OCI-LY7 (cell line): ENCODE data around the gene FN1. TPM values are rescaled to one million over a fixed set of nuclear protein-coding genes. Genes with fewer than 3 reads are reported as not detected.

Experiments used
- BruUV-seq: library from RNA; stranded (reverse); fragments of 400-500 nt; replicated peaks from 2 replicates; lab custom pipeline; 2021; lab: Mats Ljungman, UMichigan
- CTCF ChIA-PET: fragments of 300-600 bp; sonication (Branson Sonifier 250); formaldehyde crosslinking; loops from one replicate; lab custom pipeline; 2022; ENCODE audit warnings: antibody characterized with exemption; ENCODE audit not compliant: unreplicated experiment; lab: Charles Lee
- POLR2A ChIA-PET: fragments of 300-600 bp; sonication (Branson Sonifier 250); formaldehyde crosslinking; loops from one replicate; lab custom pipeline; 2022; ENCODE audit warnings: antibody characterized with exemption; lab: Charles Lee
- DNase-seq: peaks from one replicate; pipeline ENCODE4 v3.0.0-alpha.2; 2015; ENCODE audit warnings: low spot score
- H2AFZ ChIP-seq: fragments of 200-600 bp; sonication (generic), shearing (Covaris generic); 2 replicates; pipeline ENCODE4 v1.6.1; 2014; ENCODE audit warnings: mild to moderate bottlenecking, antibody characterized with exemption, low read length, moderate library complexity
- H3K27ac ChIP-seq: fragments of 200-600 bp; sonication (generic); 2 replicates; pipeline ENCODE4 v1.5.1; 2014; ENCODE audit warnings: mixed run types, low read depth, mild to moderate bottlenecking, moderate library complexity, low read length, inconsistent platforms; ENCODE audit not compliant: poor library complexity, severe bottlenecking
- H3K36me3 ChIP-seq: fragments of 200-600 bp; sonication (generic); 2 replicates; pipeline ENCODE4 v1.6.1; 2014; ENCODE audit warnings: mild to moderate bottlenecking, antibody characterized with exemption, low read length, moderate library complexity, mixed read lengths; ENCODE audit not compliant: insufficient read depth
- H3K4me1 ChIP-seq: fragments of 200-600 bp; sonication (generic); 2 replicates; pipeline ENCODE4 v1.5.1; 2014; ENCODE audit warnings: mild to moderate bottlenecking, low read length; ENCODE audit not compliant: insufficient read depth, poor library complexity, severe bottlenecking
- H3K4me2 ChIP-seq: fragments of 200-600 bp; sonication (generic); 2 replicates; pipeline ENCODE4 v1.6.1; 2014; ENCODE audit warnings: mild to moderate bottlenecking, low read length
- H3K4me3 ChIP-seq: fragments of 200-600 bp; sonication (generic); 2 replicates; pipeline ENCODE4 v1.5.1; 2014; ENCODE audit warnings: mild to moderate bottlenecking, low read depth, low read length; ENCODE audit not compliant: poor library complexity, severe bottlenecking
- H3K79me2 ChIP-seq: fragments of 200-600 bp; sonication (generic); 2 replicates; pipeline ENCODE4 v1.6.1; 2016; ENCODE audit warnings: low read depth, mild to moderate bottlenecking, low read length, moderate library complexity, mixed read lengths; ENCODE audit not compliant: insufficient read depth
- H3K9me2 ChIP-seq: fragments of 200-600 bp; sonication (generic); 2 replicates; pipeline ENCODE4 v1.6.1; 2016; ENCODE audit warnings: mild to moderate bottlenecking, low read length, mixed read lengths; ENCODE audit not compliant: insufficient read depth
- H3K9me3 ChIP-seq: fragments of 200-600 bp; sonication (generic); 2 replicates; pipeline ENCODE4 v1.6.1; 2014; ENCODE audit warnings: mild to moderate bottlenecking, mixed run types, low read length, mixed read lengths
- H4K20me1 ChIP-seq: fragments of 200-600 bp; sonication (generic); 2 replicates; pipeline ENCODE4 v1.6.1; 2014; ENCODE audit warnings: mild to moderate bottlenecking, antibody characterized with exemption, low read length, moderate library complexity, mixed read lengths; ENCODE audit not compliant: insufficient read depth
- CTCF ChIP-seq: fragments of 200-600 bp; sonication (generic); conservative IDR thresholded peaks from 2 replicates; pipeline ENCODE4 v1.5.1; 2014; ENCODE audit warnings: mild to moderate bottlenecking, antibody characterized with exemption, low read length, moderate library complexity, mixed read lengths
- EZH2phosphoT487 ChIP-seq: fragments of 200-600 bp; sonication (generic); IDR thresholded peaks from 2 replicates; pipeline ENCODE4 v1.6.1; 2018; ENCODE audit warnings: low read depth, borderline replicate concordance, mild to moderate bottlenecking, mixed run types, antibody characterized with exemption, low read length, moderate library complexity, mixed read lengths
- intact Hi-C: fragments of 100-400 bp; cut with micrococcal nuclease; formaldehyde crosslinking; loops from one replicate; pipeline ENCODE4 v1.10.0; 2022; ENCODE audit not compliant: unreplicated experiment
- total RNA-seq, 2 experiments: library from RNA; depleted of rRNA in 1 of 2; stranded (reverse); fragments of >200 nt in 1 of 2; shearing (Covaris generic) in 1 of 2; gene quantifications; 2 replicates each; pipeline ENCODE4 v1.2.3, GENCODE V29; 2014 to 2022

Gene FN1
- total RNA-seq, 2 experiments from 2014 or later, result 1.3 TPM; not detected in 1

- Histone ChIP-seq H3K27ac (no peak overlapping the region), H3K4me3 (no peak overlapping the region), H3K79me2 (no peaks in the 10 kb centered on the region), H3K36me3 (peaks cover 97% of the 10 kb centered on the region), H2AFZ (no peak overlapping the region), H3K9me2 (no peaks in the 10 kb centered on the region), H3K4me2 (no peak overlapping the region), H4K20me1 (no peaks in the 10 kb centered on the region), H3K9me3 (no peaks in the 10 kb centered on the region), H3K4me1 (no peaks in the 10 kb centered on the region)
- TF ChIP-seq EZH2phosphoT487 (no peak), CTCF (no peak)
- no peak for DNase-seq
- BruUV-seq, result no TSS peak
- POLR2A ChIA-PET, result interaction anchor here (0.5 to 1.1 kb wide), 3 partner anchors 9 to 22 kb away, joined by 3 read pairs; no protein-coding TSS in a partner anchor
- intact Hi-C loops, result no loop called here
- CTCF ChIA-PET, result no interaction called here
Observed at GRCh38 chr2:215347878-215348277, 88.0 kb downstream of the FN1 start.

- no peak for DNase-seq
- Histone ChIP-seq H3K9me2 (no peaks in the 10 kb centered on the region), H3K4me1 (no peaks in the 10 kb centered on the region), H3K36me3 (peaks cover 98% of the 10 kb centered on the region), H3K27ac (no peak overlapping the region), H3K79me2 (peaks cover 14% of the 10 kb centered on the region; the same call in 1 of the 2 replicates), H3K4me2 (no peak overlapping the region), H2AFZ (no peak overlapping the region), H3K4me3 (no peak overlapping the region), H3K9me3 (no peaks in the 10 kb centered on the region), H4K20me1 (peaks cover 8% of the 10 kb centered on the region; the same call in 1 of the 2 replicates)
- CTCF ChIA-PET, result no interaction called here
- POLR2A ChIA-PET, result interaction anchor here (0.5 to 2.1 kb wide), 6 partner anchors 8 to 27 kb away, joined by 3 to 7 read pairs (median 4); partner anchors contain the start of gene ATIC
- no peak for TF ChIP-seq EZH2phosphoT487
- TF ChIP-seq CTCF, result no peak
- BruUV-seq, result no TSS peak
- intact Hi-C loops, result no loop called here
Observed at GRCh38 chr2:215338883-215339679, 96.8 kb downstream of the FN1 start.
